Dedifferentiated amniotic fluid mesenchymal stem cell (primary cell): ENCODE data around the gene DCP1A.

Experiments
- DNase-seq: peaks from one replicate; pipeline ENCODE4 v3.0.0-alpha.2; 2016; ENCODE audit errors: extremely low spot score

Gene DCP1A

GRCh38 chr3:53247619-53248018 is 99.7 kb downstream of the DCP1A start:
- DNase-seq, result no peak

- DNase-seq, result no peak
Observed at GRCh38 chr3:53244271-53244670, 103.1 kb downstream of the DCP1A start.

DNA sequence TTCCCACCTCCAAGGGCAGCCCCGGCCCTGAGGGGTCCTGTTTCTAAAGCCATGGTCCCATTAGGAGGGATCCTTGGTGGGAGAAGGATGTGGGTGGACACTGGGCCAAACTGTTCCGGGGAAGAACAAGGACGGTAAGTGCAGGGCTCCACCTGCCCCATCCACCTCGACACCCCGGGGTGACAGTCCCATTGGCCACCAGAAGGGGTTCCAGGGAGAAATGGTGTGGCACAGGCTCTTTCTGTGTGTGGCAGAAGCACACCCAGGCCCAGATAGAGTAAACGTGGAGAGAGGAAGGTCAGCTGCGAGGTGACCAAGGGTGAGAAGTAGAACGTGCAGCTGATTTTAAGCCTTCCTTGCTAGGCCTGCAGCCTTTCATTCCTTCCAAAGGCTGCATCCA is 103.6 kb downstream of the DCP1A start:
- no peak for DNase-seq

DNA sequence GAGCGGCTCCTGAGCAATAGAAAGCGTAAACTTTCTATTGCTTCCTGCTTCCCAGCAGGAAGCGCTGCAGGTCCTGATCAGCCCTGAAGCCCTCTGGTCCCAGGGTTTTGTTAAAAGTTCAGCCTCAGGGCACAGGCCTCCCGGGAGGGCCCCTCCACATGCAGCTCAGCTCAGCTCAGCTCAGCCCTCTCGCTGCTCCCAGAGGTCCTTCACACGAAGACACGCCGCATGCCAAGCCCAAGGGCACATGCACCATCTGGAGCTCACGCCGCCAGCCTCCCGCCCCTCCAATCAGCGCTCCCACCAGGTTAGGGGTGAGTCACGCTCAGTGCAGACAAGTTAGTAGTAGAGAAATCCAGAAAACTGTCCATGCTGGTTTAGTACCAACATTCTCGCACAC is 104.2 kb downstream of the DCP1A start:
- peak; percentile 42 for DNase-seq

DNA sequence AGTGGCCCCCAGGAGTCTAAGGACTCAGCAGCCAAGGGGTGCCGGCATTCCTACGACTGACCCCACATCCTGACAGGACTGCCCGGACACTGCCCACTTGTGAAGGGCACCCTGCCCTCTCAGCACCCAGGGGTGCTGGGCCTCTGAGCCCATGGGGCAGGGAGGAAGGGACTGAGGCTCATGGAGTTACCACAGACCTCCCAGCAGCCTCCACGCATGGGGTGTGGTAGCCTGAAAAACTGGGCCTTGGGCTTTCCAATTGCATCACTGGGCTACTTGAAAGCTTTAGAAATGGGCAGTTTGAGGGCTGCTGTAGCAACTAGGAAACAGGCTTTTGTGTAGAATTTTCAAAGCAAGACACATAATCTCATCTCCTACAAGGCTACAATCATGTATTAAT is 104.7 kb downstream of the DCP1A start:
- DNase-seq, result no peak

DNA sequence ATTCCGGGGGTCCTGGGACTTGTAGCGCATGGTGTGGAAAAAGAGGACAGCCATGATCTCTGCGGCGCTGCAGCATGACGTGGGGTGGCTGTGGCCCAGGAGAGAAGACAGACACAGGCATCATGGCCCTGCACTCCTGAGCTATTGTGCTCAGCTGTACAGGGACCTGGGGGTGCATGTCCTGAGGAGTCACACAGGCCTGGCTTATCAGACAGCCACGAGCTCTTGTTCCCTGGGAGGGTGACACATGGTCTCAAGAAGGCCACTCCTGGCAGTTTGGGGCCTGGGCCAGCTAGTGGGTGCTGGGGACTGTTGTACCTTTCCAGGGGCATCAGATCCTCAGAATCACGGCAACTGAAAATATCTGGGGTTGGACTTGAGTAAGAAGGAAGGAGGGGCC is 105.2 kb downstream of the DCP1A start:
- no peak for DNase-seq

DNA sequence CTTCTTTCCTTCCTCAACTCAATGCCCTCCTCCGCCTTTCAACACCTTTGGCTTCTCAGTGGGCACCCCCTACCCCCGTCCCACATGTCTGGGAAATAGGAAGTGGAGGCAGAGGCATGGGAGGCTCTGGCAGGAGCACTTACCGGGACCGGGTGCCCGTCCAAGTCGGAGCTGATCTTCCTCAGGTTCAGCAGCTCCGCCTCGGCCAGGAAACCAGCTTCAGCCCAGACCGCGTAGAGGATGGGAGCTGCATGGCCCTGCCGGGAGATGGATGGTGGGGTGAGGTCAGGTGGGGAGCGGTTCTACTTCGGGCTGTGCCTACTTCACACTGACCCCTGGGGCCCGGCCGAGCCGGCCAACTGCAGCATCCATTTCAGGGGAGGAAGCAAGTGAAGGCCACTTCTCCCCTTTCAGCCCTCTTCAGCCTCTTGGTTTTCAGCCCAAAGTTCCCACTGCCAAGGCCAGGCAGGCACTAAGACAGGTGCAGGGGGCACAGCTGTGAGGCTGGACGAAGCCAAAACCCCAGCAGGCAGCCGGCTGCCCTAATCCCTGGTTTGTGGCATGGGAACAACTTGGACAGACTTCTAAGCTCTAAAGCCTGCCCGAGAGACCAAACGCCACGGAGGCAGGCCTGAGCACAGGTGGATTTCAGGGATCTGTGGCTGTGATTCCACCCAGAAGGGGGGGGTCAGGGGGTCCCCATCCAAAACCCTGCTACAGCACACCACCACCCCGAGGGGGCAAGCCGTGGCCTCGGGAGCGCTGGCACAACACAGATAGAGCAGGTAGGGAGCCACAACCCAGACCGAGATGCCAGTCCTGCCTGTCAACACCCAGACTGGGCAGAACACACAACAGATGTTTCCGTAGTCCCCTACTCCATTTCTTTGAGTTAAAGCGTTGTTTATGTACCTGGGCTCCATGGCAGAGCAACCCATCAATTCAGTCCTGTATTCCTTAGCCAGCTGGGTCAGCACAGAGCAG is 106.1 kb downstream of the DCP1A start:
- DNase-seq, result no peak

GRCh38 chr3:53239800-53240199 is 107.5 kb downstream of the DCP1A start:
- DNase-seq, result no peak

DNA sequence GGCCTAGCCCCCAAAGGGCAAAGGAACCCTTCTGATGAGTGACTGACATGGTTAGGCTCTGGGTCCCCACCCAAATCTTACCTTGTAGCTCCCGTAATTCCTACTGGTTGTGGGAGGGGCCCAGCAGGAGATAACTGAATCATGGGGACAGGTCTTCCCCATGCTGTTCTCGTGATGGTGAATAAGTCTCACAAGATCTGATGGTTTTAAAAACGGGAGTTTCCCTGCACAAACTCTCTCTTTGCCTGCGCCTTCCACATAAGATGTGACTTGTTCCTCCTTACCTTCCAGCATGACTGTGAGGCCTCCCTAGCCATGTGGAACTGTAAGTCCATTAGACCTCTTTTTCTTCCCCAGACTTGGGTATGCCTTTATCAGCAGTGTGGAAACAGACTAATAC is 108.5 kb downstream of the DCP1A start:
- DNase-seq, result no peak

DNA sequence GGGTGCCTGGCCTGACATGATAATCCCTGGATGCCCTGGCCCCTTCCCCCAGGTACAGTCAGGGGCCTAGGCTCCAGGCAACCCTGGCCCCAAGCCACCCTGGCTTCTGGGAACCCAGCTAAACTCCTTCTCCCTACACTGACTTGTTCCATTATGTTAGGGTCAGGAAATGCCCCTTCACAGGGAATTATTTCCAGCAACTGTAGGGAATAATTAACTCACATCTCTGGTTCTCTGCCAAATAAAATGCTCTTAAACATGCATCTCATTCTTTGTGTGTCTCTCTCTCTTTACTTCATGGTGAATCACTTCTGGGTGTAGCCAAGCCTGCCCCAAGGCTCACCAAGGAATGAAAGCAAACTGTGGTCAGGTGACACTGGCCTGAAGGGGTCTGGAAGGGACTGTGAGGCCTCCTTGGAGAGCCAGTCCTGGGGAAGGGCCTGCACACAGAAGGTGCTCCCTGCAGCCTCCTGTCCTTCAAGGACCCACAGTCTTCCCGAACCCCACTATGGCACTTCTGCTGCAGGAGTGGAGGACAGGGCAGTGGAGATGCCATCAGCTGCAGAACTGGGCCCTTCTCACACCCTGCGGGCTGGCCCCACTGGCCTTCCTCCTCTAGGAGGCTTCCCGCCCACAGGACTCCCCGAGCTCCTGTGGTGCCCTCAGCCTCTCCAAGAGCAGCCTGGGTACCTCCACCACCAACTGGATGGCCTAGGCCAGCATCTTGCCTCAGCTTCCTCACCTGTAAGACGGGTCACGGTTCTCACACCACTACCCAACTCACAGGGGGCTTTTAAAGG is 109.1 kb downstream of the DCP1A start:
- DNase-seq, result peak; percentile 95

GRCh38 chr3:53236112-53236841 is 111.1 kb downstream of the DCP1A start:
- peak; percentile 74 for DNase-seq

DNA sequence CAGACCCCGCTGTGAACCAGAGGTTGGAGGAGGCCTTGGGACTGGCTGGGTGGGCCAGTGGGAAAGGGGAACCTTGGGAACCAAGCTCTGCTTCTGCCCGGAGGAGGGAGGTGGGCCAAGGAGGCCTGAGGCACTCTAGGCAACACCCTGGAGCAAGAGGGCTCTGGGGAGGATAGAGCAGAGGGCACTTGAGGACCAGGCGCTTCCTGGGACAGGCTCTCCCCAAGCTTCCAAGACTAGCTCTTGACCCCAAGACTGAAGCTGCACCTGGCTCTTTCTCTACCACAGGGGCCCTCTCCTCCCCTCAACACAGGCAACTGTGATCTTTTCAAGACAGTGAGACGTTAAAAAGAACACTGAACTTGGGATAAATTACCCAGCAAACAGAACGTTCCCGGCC is 111.8 kb downstream of the DCP1A start:
- no peak for DNase-seq

- DNase-seq, result no peak
Observed at GRCh38 chr3:53234841-53235232, 112.5 kb downstream of the DCP1A start.

- DNase-seq, result no peak
Observed at GRCh38 chr3:53234130-53234840, 113.1 kb downstream of the DCP1A start.
